ENCODE data around the gene FDXR. TPM values are rescaled to one million over a fixed set of nuclear protein-coding genes. Genes with fewer than 3 reads are reported as not detected.

The FDXR gene
- total RNA-seq, 2 donors from 2014 or later, result 17.7 to 26.9 TPM

DNA sequence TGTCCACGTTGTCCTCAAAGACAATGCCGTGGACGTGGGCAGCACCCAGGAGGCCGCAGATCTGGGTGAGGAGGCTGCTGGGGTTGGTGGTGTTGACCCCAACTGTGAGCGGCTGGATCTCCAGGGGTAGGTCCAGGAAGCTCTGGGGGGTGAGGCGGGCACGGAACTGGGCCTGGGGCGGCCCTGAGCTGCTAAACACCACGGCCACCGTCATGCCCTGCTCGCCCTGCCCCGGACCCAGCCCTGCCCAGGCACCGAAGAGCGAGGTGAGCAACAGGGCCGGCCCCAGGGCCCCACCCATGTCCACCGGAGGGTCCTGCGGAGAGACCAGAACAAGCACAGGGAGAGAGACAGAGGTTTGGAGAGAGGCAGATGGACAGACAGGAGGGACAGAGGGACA lies 18.0 kb downstream of the FDXR start:
- Histone ChIP-seq H3K9me3 (no peaks in the 10 kb centered on the region), H3K4me3 (no peak overlapping the region), H3K27me3 (peaks cover 51% of the 10 kb centered on the region), H3K36me3 (no peaks in the 10 kb centered on the region), H3K4me1 (no peaks in the 10 kb centered on the region), H3K9ac (ENCODE audit: low read depth in 2 of 2, low read length in 2 of 2) (no peak overlapping the region), H3K27ac (no peak overlapping the region)
- DNase-seq, result no peak
- TF ChIP-seq, protein P1, sequence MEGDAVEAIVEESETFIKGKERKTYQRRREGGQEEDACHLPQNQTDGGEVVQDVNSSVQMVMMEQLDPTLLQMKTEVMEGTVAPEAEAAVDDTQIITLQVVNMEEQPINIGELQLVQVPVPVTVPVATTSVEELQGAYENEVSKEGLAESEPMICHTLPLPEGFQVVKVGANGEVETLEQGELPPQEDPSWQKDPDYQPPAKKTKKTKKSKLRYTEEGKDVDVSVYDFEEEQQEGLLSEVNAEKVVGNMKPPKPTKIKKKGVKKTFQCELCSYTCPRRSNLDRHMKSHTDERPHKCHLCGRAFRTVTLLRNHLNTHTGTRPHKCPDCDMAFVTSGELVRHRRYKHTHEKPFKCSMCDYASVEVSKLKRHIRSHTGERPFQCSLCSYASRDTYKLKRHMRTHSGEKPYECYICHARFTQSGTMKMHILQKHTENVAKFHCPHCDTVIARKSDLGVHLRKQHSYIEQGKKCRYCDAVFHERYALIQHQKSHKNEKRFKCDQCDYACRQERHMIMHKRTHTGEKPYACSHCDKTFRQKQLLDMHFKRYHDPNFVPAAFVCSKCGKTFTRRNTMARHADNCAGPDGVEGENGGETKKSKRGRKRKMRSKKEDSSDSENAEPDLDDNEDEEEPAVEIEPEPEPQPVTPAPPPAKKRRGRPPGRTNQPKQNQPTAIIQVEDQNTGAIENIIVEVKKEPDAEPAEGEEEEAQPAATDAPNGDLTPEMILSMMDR (IDR thresholded peaks at IDR 0.05), result no peak
- intact Hi-C loops (cut with DNase I), result no loop called here

DNA sequence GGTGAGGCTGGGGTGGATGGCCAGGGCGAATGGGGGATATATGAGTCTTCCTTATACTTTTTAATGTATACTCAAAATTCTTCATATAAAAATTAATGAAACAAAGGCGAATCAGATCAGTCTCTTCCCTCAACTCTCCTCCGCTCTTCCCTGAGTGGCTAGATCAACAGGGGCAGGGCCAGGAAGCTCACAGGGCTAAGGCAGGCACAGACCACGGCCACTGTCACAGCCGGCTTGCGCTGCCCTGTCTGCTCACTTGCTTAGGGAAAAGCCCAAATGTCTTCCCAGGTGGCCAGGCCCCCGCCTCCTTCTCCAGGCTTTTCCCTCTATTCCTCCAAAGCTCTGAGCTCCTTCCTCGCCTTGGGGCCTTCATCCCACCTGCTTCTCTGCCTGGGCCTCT lies 19.1 kb downstream of the FDXR start:
- intact Hi-C loops (cut with DNase I), result no loop called here
- Histone ChIP-seq H3K27me3 (peaks cover 41% of the 10 kb centered on the region), H3K9ac (ENCODE audit: low read depth in 2 of 2, low read length in 2 of 2) (no peak overlapping the region), H3K4me1 (no peaks in the 10 kb centered on the region), H3K9me3 (no peaks in the 10 kb centered on the region), H3K36me3 (no peaks in the 10 kb centered on the region), H3K4me3 (no peak overlapping the region), H3K27ac (no peak overlapping the region)
- TF ChIP-seq, protein P1 (IDR thresholded peaks at IDR 0.05), result no peak
- no peak for DNase-seq

DNA sequence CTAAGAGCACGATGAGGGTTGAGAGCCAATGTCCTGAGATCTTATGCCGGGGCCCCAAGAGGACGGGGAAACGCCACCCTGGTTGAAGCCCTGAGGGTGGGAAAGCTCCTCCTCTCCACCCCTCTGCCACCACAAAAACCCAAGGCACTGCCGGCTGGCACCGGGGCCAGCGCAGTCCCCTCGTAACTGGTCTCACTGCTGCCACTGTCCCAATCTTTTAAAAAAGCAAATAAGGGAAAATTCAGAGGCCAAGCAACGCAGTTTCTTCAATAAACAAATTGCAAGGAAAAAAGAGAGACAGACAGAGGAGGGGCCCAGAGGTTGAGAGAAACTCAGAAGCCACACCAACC lies 19.8 kb downstream of the FDXR start:
- H3K4me1 ChIP-seq, result no peaks in the 10 kb centered on the region
- intact Hi-C loops (cut with DNase I), result no loop called here
- H3K9me3 ChIP-seq, result no peaks in the 10 kb centered on the region
- no peaks in the 10 kb centered on the region for H3K36me3 ChIP-seq
- H3K27ac ChIP-seq, result no peak overlapping the region
- no peak overlapping the region for H3K4me3 ChIP-seq
- peaks cover 39% of the 10 kb centered on the region for H3K27me3 ChIP-seq
- TF ChIP-seq, protein P1 (IDR thresholded peaks at IDR 0.05), result no peak
- DNase-seq, result no peak
- no peak overlapping the region for H3K9ac ChIP-seq (ENCODE audit: low read depth in 2 of 2, low read length in 2 of 2)

DNA sequence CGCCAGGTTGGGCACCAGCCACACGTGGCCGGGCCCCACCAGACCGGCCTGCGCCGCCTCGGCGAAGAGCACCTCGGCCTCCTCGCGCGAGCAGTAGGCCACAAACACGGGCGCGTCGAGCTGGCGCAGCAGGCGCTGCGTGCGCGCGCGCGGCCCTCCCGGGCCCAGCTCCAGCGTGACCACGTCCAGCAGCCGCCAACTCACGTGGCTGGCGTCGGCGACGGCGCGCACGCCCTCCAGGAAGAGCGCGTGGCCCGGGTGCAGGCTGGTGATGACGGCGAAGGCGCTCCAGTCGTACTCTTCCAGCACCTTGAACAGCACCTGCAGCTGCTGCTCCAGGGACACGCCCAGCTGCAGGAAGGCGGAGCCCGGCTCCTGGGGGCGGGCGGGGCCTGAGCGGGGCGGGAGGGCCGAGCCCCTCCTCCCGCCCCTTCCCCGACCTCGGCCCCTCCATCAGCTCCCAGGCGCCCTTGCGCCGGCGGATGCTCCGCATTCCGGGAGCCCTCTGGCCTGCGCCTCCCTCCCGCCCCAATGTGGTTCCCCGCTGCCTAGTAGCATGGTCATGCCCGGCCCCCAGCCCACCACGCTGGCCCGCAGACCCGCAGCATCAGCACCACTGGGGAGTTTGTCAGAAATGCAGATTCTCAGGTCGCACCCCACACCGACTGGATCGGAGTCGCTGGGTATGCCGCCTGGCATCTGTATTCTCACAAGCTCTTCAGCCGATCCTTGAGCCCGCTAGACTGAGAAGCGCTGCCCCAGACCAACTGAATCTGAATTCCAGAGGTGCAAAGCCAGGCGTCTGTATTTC lies 20.4 kb downstream of the FDXR start:
- intact Hi-C loops (cut with DNase I), result no loop called here
- Histone ChIP-seq H3K4me1 (no peaks in the 10 kb centered on the region), H3K4me3 (no peak overlapping the region), H3K27me3 (peaks cover 34% of the 10 kb centered on the region), H3K9ac (ENCODE audit: low read depth in 2 of 2, low read length in 2 of 2) (no peak overlapping the region), H3K9me3 (no peaks in the 10 kb centered on the region), H3K36me3 (no peaks in the 10 kb centered on the region), H3K27ac (no peak overlapping the region)
- TF ChIP-seq, protein P1 (IDR thresholded peaks at IDR 0.05), result no peak
- DNase-seq, result no peak

DNA sequence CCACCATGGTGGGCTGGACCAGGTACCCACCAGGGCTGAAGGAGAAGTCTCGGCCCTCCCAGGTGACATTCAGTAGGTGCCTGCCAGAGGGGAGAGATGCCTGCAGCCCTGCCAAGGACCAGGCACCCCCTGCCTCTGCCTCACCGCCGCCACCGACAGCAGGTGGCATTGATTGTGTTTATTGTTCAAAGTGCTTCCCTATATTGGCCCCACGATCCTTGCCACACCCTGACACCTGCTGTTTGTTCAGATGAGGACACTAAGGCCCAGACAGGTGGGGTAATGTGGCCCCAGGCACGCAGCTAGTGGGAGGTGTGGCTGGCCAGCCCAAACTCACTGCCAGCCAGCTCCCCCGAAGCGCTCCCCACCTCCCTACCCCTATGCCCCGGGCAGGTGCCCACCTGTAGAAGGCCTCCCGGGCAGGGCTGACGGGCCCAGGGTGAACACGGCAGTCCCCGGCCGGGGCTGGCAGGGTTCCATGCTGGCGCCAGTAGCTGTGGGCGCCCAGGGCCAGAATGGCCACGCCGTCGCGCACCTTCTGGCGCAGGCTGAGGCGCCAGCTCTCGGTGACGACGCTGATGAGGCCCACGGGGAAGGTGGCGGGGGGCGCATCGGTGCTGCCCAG lies 21.1 kb downstream of the FDXR start:
- H3K27me3 ChIP-seq, result peaks cover 34% of the 10 kb centered on the region
- H3K9me3 ChIP-seq, result no peaks in the 10 kb centered on the region
- H3K27ac ChIP-seq, result no peak overlapping the region
- no peak overlapping the region for H3K4me3 ChIP-seq
- no peaks in the 10 kb centered on the region for H3K36me3 ChIP-seq
- intact Hi-C loops (cut with DNase I), result no loop called here
- no peak overlapping the region for H3K9ac ChIP-seq (ENCODE audit: low read depth in 2 of 2, low read length in 2 of 2)
- no peak for DNase-seq
- TF ChIP-seq, protein P1 (IDR thresholded peaks at IDR 0.05), result no peak
- H3K4me1 ChIP-seq, result no peaks in the 10 kb centered on the region

Data from colonic mucosa (tissue), 4 donors.